K562 (cell line): ENCODE results near the gene SRRT. TPM values are rescaled to one million over a fixed set of nuclear protein-coding genes. Genes with fewer than 3 reads are reported as not detected.

Experiments used
- CBX8 ChIP-seq: fragments of 200-600 bp; sonication (generic); IDR thresholded peaks from 2 replicates; pipeline ENCODE4 v1.6.1; 2012; ENCODE audit warnings: borderline replicate concordance, mixed run types, low read depth, mild to moderate bottlenecking, moderate library complexity, mixed read lengths, low read length, control low read depth, inconsistent platforms; ENCODE audit not compliant: poor library complexity, severe bottlenecking; ENCODE audit errors: extremely low read depth
- FOS ChIP-seq: IDR thresholded peaks from 3 replicates; pipeline ENCODE4 v1.6.1; 2011; ENCODE audit not compliant: insufficient read length; ENCODE audit errors: extremely low read depth
- FOXK1 ChIP-seq: sonication (generic); formaldehyde crosslinking; IDR thresholded peaks from 2 replicates; pipeline ENCODE4 v1.8.0; 2022; ENCODE audit warnings: missing genetic modification reagents, mild to moderate bottlenecking, borderline replicate concordance
- IFI16 ChIP-seq: fragments of 250-450 bp; sonication (Bioruptor Pico); IDR thresholded peaks from 2 replicates; pipeline ENCODE4 v2.1.2; 2022; ENCODE audit warnings: mild to moderate bottlenecking, inconsistent platforms
- NRF1 ChIP-seq, 2 experiments: fragments of 450-650 bp; IDR thresholded peaks in 1 of 2; conservative IDR thresholded peaks in 1 of 2; 2 replicates each; pipeline ENCODE4 v1.6.1; 2014; ENCODE audit warnings: mild to moderate bottlenecking in 2 of 2
- PCBP1 ChIP-seq: fragments of 200-400 bp; formaldehyde crosslinking; IDR thresholded peaks from 2 replicates; pipeline ENCODE4 v1.6.1; 2018; ENCODE audit warnings: mild to moderate bottlenecking, low read depth, low read length; ENCODE audit not compliant: poor library complexity, severe bottlenecking
- POLR3A ChIP-seq: IDR thresholded peaks from 2 replicates; pipeline ENCODE4 v1.6.1; 2011; ENCODE audit warnings: borderline replicate concordance, mild to moderate bottlenecking, moderate library complexity; ENCODE audit not compliant: insufficient read length, insufficient read depth; ENCODE audit errors: extremely low read depth
- PTBP1 ChIP-seq: fragments of 200-400 bp; formaldehyde crosslinking; IDR thresholded peaks from 2 replicates; pipeline ENCODE4 v1.6.1; 2017; ENCODE audit warnings: low read depth, low read length
- SIN3B ChIP-seq: fragments of 450-650 bp; IDR thresholded peaks from 2 replicates; pipeline ENCODE4 v1.6.1; 2017; ENCODE audit warnings: low read depth, mild to moderate bottlenecking, moderate library complexity
- ZNF217 ChIP-seq: sonication (generic); formaldehyde crosslinking; IDR thresholded peaks from 2 replicates; pipeline ENCODE4 v1.8.0; 2022; ENCODE audit warnings: mild to moderate bottlenecking, missing genetic modification reagents
- ZNF445 ChIP-seq: fragments of 250-450 bp; sonication (Bioruptor Pico); IDR thresholded peaks from 2 replicates; pipeline ENCODE4 v1.4.0; 2020; ENCODE audit warnings: low read depth, mild to moderate bottlenecking, moderate library complexity
- polyA plus RNA-seq, 8 experiments: library from polyadenylated mRNA; depleted of rRNA in 4 of 8; stranded (reverse) in 5 of 8; unstranded in 3 of 8; fragments of >200 nt; fragmentation: Nextera tagmentation in 2 of 8; fragmentation: Illumina TruSeq in 1 of 8; extraction: Ambion mirVana in 2 of 8; extraction: Trizol in 1 of 8; gene quantifications; 2 replicates each; pipeline versions ENCODE4 v1.2.1 to v1.2.3, GENCODE V29; 2011 to 2014; ENCODE audit warnings: inconsistent platforms in 1 of 8, missing spikeins in 1 of 8
- total RNA-seq, 7 experiments: library from RNA; depleted of rRNA in 6 of 7; stranded (reverse); fragments of >200 nt in 6 of 7; fragmentation: Illumina TruSeq in 2 of 7; extraction: Trizol in 2 of 7; gene quantifications; 2 replicates each; pipeline versions ENCODE4 v1.2.1 to v1.2.3, GENCODE V29; 2011 to 2021; ENCODE audit warnings: low replicate concordance in 1 of 7
- TF ChIP-seq, protein P1 (sequence below): sonication (generic); formaldehyde crosslinking; IDR thresholded peaks from 2 replicates; pipeline ENCODE4 v1.4.0; 2020; ENCODE audit warnings: mild to moderate bottlenecking, missing genetic modification reagents
- TF ChIP-seq, protein P2 (sequence below): fragments of 250-450 bp; sonication (Bioruptor Pico); IDR thresholded peaks from 2 replicates; pipeline ENCODE4 v1.5.1; 2021; ENCODE audit warnings: mild to moderate bottlenecking
- TF ChIP-seq, protein P3 (sequence below): fragments of 250-450 bp; sonication (Bioruptor Pico); IDR thresholded peaks from 2 replicates; pipeline ENCODE4 v1.8.0; 2021; ENCODE audit warnings: borderline replicate concordance, mild to moderate bottlenecking, moderate library complexity; ENCODE audit not compliant: poor library complexity, severe bottlenecking
- TF ChIP-seq, protein P4 (sequence below): fragments of 450-650 bp; formaldehyde crosslinking; IDR thresholded peaks from 2 replicates; pipeline ENCODE4 v1.4.0; 2022; ENCODE audit warnings: missing genetic modification characterization
- TF ChIP-seq, protein P5 (sequence below): sonication (generic); formaldehyde crosslinking; IDR thresholded peaks from 2 replicates; pipeline ENCODE4 v1.8.0; 2023; ENCODE audit warnings: mild to moderate bottlenecking, missing genetic modification reagents

Gene SRRT
- total and polyA plus RNA-seq, 9 of the 15 experiments (the other 6 are each of a cell fraction or from before 2014, with no cell fraction given): 10.3 to 263 (median 84.4) TPM

DNA sequence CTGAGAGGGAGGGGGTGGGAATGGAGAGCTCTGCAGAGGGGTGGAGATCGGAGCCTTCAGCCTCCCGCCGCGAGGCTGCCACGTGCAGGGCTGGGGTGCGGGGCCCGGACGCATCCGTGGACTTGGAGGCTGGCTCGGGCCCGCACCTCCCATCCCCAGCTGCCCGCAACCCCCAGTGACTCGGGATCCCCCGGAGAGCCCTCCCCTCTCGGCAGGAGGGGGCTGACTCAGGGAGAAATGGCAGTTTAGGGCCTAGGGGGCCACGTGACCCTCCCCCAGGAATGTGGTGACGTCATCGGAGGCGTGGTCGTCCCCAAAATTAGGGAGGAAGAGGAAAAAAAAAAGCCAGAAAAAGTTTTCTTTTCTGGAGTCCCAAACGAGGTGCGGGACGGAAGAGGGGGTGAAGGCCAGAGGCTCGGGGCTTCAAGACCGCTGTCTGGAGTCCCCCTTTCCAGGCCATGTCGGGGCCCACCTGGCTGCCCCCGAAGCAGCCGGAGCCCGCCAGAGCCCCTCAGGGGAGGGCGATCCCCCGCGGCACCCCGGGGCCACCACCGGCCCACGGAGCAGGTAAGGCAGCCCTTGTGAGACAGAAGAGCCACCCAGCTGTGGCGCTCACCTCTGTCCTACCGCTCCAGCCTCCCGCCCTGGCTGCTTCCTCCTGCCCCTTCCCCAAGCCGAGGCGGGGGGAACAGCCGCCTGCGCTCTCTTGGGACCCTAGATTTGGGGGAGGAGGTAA lies 7.7 kb upstream of the SRRT start, which contains the start of gene TRIP6 (continued):
- TF ChIP-seq, protein P1, sequence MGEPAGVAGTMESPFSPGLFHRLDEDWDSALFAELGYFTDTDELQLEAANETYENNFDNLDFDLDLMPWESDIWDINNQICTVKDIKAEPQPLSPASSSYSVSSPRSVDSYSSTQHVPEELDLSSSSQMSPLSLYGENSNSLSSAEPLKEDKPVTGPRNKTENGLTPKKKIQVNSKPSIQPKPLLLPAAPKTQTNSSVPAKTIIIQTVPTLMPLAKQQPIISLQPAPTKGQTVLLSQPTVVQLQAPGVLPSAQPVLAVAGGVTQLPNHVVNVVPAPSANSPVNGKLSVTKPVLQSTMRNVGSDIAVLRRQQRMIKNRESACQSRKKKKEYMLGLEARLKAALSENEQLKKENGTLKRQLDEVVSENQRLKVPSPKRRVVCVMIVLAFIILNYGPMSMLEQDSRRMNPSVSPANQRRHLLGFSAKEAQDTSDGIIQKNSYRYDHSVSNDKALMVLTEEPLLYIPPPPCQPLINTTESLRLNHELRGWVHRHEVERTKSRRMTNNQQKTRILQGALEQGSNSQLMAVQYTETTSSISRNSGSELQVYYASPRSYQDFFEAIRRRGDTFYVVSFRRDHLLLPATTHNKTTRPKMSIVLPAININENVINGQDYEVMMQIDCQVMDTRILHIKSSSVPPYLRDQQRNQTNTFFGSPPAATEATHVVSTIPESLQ: 0 out of 2 replicates have a peak, but pooled peaks have one; percentile 48
- TF ChIP-seq POLR3A (no peak), PTBP1 (0 out of 2 replicates have a peak, but pooled peaks have one; percentile 4), FOS (no peak), ZNF217 (no peak), ZNF445 (CRISPR knock-in tag) (no peak), FOXK1 (no peak), NRF1 (conservative IDR thresholded peaks at IDR 0.05 in 1 of 2, IDR thresholded peaks at IDR 0.05 in 1 of 2) (peak; percentile 36 to 48; a peak in 3 of 4 replicates), CBX8 (no peak), IFI16 (CRISPR knock-in tag) (no peak), SIN3B (no peak), PCBP1 (peak; percentile 82)
- TF ChIP-seq, protein P2, sequence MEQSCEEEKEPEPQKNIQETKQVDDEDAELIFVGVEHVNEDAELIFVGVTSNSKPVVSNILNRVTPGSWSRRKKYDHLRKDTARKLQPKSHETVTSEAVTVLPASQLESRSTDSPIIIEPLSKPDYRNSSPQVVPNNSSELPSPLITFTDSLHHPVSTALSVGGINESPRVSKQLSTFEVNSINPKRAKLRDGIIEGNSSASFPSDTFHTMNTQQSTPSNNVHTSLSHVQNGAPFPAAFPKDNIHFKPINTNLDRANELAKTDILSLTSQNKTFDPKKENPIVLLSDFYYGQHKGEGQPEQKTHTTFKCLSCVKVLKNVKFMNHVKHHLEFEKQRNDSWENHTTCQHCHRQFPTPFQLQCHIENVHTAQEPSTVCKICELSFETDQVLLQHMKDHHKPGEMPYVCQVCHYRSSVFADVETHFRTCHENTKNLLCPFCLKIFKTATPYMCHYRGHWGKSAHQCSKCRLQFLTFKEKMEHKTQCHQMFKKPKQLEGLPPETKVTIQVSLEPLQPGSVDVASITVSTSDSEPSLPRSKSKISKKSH: no peak
- TF ChIP-seq, protein P3, sequence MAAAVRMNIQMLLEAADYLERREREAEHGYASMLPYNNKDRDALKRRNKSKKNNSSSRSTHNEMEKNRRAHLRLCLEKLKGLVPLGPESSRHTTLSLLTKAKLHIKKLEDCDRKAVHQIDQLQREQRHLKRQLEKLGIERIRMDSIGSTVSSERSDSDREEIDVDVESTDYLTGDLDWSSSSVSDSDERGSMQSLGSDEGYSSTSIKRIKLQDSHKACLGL (CRISPR knock-in tag): no peak
- TF ChIP-seq, protein P4, sequence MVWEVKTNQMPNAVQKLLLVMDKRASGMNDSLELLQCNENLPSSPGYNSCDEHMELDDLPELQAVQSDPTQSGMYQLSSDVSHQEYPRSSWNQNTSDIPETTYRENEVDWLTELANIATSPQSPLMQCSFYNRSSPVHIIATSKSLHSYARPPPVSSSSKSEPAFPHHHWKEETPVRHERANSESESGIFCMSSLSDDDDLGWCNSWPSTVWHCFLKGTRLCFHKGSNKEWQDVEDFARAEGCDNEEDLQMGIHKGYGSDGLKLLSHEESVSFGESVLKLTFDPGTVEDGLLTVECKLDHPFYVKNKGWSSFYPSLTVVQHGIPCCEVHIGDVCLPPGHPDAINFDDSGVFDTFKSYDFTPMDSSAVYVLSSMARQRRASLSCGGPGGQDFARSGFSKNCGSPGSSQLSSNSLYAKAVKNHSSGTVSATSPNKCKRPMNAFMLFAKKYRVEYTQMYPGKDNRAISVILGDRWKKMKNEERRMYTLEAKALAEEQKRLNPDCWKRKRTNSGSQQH (CRISPR knock-in tag): no peak
- TF ChIP-seq, protein P5, sequence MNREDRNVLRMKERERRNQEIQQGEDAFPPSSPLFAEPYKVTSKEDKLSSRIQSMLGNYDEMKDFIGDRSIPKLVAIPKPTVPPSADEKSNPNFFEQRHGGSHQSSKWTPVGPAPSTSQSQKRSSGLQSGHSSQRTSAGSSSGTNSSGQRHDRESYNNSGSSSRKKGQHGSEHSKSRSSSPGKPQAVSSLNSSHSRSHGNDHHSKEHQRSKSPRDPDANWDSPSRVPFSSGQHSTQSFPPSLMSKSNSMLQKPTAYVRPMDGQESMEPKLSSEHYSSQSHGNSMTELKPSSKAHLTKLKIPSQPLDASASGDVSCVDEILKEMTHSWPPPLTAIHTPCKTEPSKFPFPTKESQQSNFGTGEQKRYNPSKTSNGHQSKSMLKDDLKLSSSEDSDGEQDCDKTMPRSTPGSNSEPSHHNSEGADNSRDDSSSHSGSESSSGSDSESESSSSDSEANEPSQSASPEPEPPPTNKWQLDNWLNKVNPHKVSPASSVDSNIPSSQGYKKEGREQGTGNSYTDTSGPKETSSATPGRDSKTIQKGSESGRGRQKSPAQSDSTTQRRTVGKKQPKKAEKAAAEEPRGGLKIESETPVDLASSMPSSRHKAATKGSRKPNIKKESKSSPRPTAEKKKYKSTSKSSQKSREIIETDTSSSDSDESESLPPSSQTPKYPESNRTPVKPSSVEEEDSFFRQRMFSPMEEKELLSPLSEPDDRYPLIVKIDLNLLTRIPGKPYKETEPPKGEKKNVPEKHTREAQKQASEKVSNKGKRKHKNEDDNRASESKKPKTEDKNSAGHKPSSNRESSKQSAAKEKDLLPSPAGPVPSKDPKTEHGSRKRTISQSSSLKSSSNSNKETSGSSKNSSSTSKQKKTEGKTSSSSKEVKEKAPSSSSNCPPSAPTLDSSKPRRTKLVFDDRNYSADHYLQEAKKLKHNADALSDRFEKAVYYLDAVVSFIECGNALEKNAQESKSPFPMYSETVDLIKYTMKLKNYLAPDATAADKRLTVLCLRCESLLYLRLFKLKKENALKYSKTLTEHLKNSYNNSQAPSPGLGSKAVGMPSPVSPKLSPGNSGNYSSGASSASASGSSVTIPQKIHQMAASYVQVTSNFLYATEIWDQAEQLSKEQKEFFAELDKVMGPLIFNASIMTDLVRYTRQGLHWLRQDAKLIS (CRISPR knock-in tag): peak; percentile 70; the same call in 1 of the 2 replicates
